HepG2 (cell line): ENCODE data around the gene TXNL4A.

Source experiments
- POLR2AphosphoS5 ChIP-seq: IDR thresholded peaks from 2 replicates; pipeline ENCODE4 v1.6.1; 2012; ENCODE audit warnings: low read depth, low read length
- TRAFD1 ChIP-seq: sonication (generic); formaldehyde crosslinking; IDR thresholded peaks from 2 replicates; pipeline ENCODE4 v1.5.1; 2020; ENCODE audit warnings: missing genetic modification reagents, mild to moderate bottlenecking, borderline replicate concordance
- ZNF558 ChIP-seq: sonication (generic); formaldehyde crosslinking; IDR thresholded peaks from 2 replicates; pipeline ENCODE4 v1.9.0; 2022; ENCODE audit warnings: mild to moderate bottlenecking, missing genetic modification reagents, borderline replicate concordance

GRCh38 chr18:79935499-79935898, 52.9 kb downstream of the TXNL4A start:
- TF ChIP-seq POLR2AphosphoS5 (no peak), TRAFD1 (CRISPR knock-in tag) (no peak), ZNF558 (CRISPR knock-in tag) (no peak)
